GM18873 (cell line): ENCODE measurements around the gene LGI4.
"Not testable (repeated sequence)": the region's sequence is repeated elsewhere in the genome, so short reads cannot be mapped to it uniquely, and the experiment has no call there.

Experiments used
- ATAC-seq: cut with Tn5 transposase; IDR thresholded peaks from one replicate; pipeline ENCODE4 v1.9.1; 2021; ENCODE audit warnings: mild to moderate bottlenecking, moderate library complexity, moderate number of reproducible peaks; ENCODE audit not compliant: unreplicated experiment, low FRiP score

The LGI4 gene

GRCh38 chr19:35162471-35163326 is 27.8 kb upstream of the LGI4 start:
- ATAC-seq = no peak

DNA sequence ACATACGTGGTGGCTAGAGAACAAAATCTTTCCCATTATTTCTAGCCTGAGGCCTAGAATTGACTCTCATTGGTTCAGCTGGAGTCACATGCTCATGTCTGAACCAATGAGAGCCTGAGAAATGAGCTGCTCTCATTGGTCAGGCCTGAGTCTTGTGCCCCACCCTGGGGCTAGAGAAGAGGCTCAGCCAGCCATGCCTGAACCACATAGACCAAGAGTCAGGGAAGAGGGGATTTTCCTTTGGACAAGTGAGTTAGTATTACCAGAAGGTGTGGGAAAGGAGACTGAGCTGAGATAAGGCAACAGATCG is 26.5 kb upstream of the LGI4 start:
- ATAC-seq = no peak

- no peak for ATAC-seq
These were observed 26.0 kb upstream of the LGI4 start for GRCh38 chr19:35160629-35161433.

- ATAC-seq = no peak
These were observed 24.7 kb upstream of the LGI4 start for GRCh38 chr19:35159606-35160005.

DNA sequence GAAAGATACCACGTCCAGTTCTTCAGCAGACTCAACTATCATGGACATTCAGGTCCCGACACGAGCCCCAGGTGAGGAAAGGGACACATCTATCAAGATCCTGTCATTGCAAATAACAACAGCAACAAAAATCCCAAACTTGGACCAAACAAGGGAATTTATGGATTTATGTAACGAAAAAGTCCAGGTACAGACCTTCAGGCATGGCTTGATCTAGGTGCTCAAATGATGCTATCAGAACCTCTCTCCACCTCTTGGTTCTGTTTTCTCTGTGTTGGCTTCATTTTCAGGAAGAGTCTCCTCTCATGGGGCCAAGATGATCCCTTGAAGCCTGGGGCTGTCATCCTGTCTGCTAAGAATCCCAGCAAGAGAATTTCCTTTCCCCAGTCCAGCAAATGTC is 22.6 kb upstream of the LGI4 start:
- no peak for ATAC-seq

DNA sequence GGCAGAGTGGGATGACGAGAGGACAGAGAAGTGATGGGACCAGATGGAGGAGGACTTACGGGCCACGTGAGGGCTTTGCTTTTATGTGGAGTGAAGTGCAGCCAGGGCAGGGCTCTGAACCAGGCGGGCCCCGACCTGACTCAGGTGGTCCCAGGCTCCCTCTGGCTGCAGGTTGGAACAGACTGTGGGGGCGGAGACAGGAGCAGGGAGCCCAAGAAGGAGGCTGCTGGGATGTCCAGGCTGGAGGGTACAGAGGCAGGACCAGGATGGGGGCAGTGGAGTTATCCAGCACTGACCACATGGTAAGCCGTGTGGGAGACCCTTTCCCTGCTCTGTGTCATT is 21.8 kb upstream of the LGI4 start:
- no peak for ATAC-seq

GRCh38 chr19:35155981-35156672 is 21.3 kb upstream of the LGI4 start:
- ATAC-seq = no peak

GRCh38 chr19:35155441-35155840 is 20.6 kb upstream of the LGI4 start:
- no peak for ATAC-seq

DNA sequence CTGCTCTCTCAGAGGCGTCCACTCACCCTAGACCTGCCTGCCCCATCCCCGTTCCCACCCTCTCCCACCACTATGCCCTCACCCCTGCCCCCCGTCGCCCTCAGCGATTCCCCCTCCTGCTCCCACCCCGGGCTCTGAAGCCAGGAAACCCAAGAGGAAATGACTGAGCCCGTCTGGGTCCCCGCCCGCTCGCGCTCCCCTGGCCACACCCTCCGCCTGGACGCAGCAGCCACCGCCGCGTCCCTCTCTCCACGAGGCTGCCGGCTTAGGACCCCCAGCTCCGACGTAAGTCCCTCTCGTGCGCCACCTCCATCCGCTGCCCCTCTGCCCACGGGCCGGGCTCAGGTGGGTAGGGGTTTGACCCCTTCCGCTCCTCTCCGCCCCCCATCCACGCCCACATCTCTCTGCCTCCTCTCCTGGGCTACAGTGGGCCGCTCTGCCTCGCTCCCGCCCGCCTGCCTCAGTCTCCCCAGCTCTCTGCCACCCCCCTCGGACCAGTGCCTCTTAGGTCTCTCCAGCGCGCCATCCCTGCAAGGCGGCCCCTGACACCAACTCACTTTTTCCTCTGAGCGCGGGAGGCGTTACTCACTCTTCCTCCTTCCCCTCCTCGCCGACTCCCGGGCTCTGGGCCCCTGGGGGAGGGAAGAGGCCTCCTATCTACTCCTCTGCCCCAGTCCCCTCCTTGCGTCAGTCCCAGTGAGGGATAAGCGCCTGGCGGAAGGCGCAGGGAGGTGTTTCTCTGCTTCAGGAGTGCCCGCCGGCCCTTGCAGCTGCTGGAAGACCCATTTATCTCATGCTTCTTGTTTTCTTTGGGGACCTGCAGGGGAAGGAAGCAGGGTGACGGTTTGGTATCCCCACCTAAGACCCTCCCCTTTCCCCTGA is 19.9 kb upstream of the LGI4 start, which contains the start of gene FXYD5:
Gene FXYD5 (plus strand): TSS at position 211 of the 882 bp plus-strand sequence. CDS start 816 bp downstream, outside the sequence.
- no peak for ATAC-seq

DNA sequence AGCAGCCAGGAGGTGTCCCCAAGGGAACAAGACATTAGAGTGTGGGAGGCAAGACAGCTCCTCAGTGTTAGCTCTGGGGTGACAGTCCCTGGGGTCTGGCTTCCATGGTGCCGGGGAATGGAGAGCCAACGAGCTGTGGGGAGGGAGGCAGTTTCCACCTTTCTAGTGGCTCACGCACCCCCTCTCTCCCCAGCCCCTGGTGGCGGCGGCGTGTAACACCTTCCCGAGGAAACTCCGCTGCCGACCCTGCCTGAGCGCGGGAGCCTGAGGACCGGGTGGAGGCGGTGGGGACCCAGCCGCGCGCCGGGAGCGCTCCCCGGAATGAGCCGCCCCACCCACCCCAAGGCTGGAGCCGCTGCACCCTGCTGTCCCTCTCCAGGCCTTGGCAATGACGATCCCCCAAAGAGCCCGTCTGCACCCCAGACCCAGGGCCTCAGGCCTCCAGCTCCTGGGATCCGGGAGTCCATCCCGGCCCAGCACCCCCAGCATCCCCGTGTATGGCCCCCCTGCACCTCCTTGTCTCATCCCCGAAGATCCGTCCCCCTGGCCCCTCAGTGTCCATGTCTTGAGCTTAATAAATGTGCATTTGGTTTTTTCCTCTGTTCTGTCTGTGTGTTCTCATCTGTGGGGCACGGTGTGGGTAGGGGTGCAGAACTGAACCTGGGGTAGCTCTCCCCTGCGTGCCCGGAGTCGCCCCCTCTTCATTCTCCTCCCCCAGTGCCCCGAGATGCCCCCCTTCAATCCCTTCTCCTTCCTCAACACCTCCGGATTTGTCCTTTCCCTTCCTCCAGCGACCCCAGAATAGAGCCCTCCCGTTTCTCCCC is 19.1 kb upstream of the LGI4 start:
- ATAC-seq = no peak

- not testable (repeated sequence) for ATAC-seq
These were observed 18.3 kb upstream of the LGI4 start for GRCh38 chr19:35153129-35153522.

GRCh38 chr19:35151273-35152065 is 16.6 kb upstream of the LGI4 start:
- ATAC-seq = no peak

GRCh38 chr19:35150445-35150844 is 15.6 kb upstream of the LGI4 start:
- ATAC-seq = no peak

DNA sequence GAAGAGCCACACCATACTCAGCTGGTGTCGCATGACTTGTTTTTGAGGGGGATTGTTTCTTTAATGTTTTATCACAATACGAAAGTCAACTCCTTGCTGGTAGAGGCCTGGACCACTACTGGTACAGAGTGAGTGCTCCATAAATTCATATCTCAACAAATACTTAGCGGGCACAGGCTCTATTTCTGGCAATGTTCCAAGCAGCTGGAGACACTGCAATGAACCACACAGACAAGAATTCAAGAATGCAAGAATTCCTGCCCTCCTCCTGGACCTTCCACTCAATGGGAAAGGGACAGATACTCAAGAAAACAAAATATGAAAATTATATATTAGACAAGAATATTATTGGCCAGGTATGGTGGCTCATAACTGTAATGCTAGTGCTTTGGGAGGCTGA is 14.6 kb upstream of the LGI4 start:
- no peak for ATAC-seq

DNA sequence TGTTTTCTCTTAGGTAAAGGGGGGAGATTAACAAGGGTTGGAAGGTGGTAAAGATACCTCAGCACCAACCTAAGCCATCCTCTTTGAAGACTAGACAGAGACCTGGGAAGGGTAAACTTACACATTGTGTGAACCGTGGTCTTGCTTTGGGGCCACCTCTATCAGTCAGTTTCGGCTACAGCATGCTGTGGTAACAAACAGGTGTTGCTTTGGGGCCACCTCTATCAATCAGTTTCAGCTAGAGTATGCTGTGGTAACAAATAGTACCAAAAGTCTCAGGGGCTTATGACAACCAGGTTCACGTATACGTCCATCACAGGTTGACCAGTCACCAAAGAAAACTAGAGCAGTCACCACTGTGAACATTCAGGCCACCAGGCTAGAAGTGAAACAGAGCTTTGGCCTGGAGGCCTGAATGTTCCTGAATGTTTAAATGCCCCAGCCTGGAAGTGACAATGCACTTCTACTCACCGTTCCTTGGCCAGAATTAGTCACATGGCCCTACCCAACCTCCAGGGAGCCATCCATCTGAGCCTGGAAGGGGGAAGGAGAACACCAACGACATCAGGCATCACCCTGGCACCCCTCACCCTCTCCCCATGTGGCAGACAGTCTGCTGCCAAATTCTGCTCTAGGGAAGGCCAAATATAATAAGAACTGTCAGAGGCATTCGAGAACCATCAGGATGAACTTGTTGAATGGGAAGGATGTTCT is 12.0 kb upstream of the LGI4 start:
- ATAC-seq = no peak

DNA sequence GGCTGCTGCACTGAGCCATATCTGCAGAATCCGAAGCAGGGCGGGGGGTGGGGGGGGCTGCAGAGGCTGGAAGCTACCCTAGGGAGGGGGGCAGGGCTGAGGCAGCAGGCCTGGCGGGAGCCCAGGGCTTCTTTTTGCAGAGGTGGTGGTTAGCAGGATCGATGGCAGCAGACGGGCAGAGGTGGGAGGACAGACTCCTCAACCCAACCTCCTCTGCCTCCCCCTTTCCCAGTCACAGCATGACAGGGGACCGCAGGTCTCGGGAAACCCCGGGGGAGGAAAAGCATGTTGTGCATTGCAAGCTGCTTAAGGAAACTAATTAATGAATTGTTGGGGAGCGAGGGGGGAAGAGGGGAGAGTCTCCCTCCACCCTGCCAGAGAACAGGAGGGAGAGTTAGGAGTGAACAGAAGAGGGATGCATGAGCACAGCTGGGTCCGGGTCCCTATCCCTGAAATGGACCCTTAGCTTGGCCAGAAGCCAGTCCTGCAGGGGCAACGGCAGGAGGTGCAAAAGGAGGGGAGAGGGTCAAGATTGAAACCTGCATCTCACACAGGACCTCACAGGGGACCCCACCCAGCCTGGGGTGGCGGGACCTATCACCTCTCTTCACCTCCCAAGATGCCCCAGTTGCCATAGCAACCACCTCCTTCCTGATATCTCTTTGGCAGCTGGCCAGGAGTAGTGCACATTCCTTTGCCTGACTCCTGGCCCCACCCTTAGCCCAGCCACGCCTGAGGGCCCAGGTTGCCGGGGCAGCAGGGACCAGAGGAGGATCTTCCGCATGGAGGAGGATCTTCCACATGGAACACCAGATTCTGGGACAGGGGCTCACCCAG is 10.0 kb upstream of the LGI4 start:
- no peak for ATAC-seq

DNA sequence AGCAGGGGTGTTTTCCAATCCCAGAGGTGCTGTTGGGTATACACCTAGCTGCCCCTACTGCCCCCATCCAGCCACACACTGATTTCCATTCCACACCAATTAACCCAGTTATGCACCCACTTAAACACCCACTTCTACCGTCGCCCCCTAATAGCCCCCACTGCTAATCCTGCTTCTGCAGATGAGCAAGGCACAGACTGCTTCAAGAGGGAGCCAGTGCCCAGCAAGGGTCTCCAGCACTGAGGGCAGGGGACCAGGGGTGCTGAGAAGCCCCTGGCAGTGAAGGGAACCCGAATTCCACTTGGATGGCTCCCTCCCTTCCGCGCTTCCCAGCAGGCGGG is 9.4 kb upstream of the LGI4 start:
- ATAC-seq = no peak
